ENCODE measurements around the gene ADCY5.

Gene ADCY5

GRCh38 chr3:123322866-123323265 is 126.0 kb downstream of the ADCY5 start:
- no peak for DNase-seq

GRCh38 chr3:123321806-123322205 is 127.1 kb downstream of the ADCY5 start:
- DNase-seq = no peak

- DNase-seq = no peak
Measured at GRCh38 chr3:123320221-123320620, 128.7 kb downstream of the ADCY5 start.

GRCh38 chr3:123319760-123320159 is 129.1 kb downstream of the ADCY5 start:
- no peak for DNase-seq

- DNase-seq = peak; percentile 15
Measured at GRCh38 chr3:123318374-123318773, 130.5 kb downstream of the ADCY5 start.

- no peak for DNase-seq
Measured at GRCh38 chr3:123317716-123318115, 131.2 kb downstream of the ADCY5 start.

- no peak for DNase-seq
Measured at GRCh38 chr3:123315271-123315595, 133.7 kb downstream of the ADCY5 start.

- DNase-seq = no peak
Measured at GRCh38 chr3:123314359-123315270, 134.3 kb downstream of the ADCY5 start.

- DNase-seq = no peak
Measured at GRCh38 chr3:123313889-123314288, 135.0 kb downstream of the ADCY5 start.

GRCh38 chr3:123312331-123313265 is 136.3 kb downstream of the ADCY5 start:
- DNase-seq = no peak

GRCh38 chr3:123311201-123311600 is 137.7 kb downstream of the ADCY5 start:
- no peak for DNase-seq

GRCh38 chr3:123310741-123311140 is 138.1 kb downstream of the ADCY5 start:
- no peak for DNase-seq

- DNase-seq = no peak
Measured at GRCh38 chr3:123310186-123310585, 138.7 kb downstream of the ADCY5 start.

GRCh38 chr3:123307064-123307463 is 141.8 kb downstream of the ADCY5 start:
- no peak for DNase-seq

GRCh38 chr3:123305192-123305591 is 143.7 kb downstream of the ADCY5 start:
- DNase-seq = no peak

- no peak for DNase-seq
Measured at GRCh38 chr3:123303976-123304560, 144.8 kb downstream of the ADCY5 start.

GRCh38 chr3:123302961-123303360 is 145.9 kb downstream of the ADCY5 start:
- DNase-seq = no peak

GRCh38 chr3:123301331-123302184 is 147.3 kb downstream of the ADCY5 start:
- DNase-seq = no peak

- DNase-seq = peak; percentile 10
Measured at GRCh38 chr3:123300583-123300982, 148.3 kb downstream of the ADCY5 start.

- DNase-seq = no peak
Measured at GRCh38 chr3:123300056-123300455, 148.8 kb downstream of the ADCY5 start.

- no peak for DNase-seq
Measured at GRCh38 chr3:123299581-123299980, 149.3 kb downstream of the ADCY5 start.

GRCh38 chr3:123298903-123299302 is 150.0 kb downstream of the ADCY5 start:
- DNase-seq = peak; percentile 20

GRCh38 chr3:123297627-123297899 is 151.3 kb downstream of the ADCY5 start:
- no peak for DNase-seq

Data from hematopoietic multipotent progenitor cell treated with erythropoietin and hydrocortisone succinate and interleukin-3 and kit ligand, for 6 days (in vitro differentiated cells).